GM10248 (cell line): ENCODE data around the gene FOXD2.
A peak's percentile ranks its signal among the peaks of the same experiment; 100 is the strongest.

Experiments
- CTCF ChIA-PET: fragments of 300-600 bp; sonication (Branson Sonifier 250); formaldehyde crosslinking; extraction: SDS; loops from one replicate; lab custom pipeline; 2021; ENCODE audit warnings: antibody characterized with exemption; lab: Yijun Ruan, JAX
- POLR2A ChIA-PET: fragments of 350-650 bp; sonication (Branson Sonifier 250); formaldehyde crosslinking; extraction: SDS; loops from one replicate; lab custom pipeline; 2020; ENCODE audit warnings: antibody characterized with exemption; lab: Yijun Ruan, JAX
- DNase-seq: peaks from one replicate; pipeline ENCODE4 v3.0.0; 2012; ENCODE audit errors: extremely low spot score
- TF ChIP-seq, protein P1 (sequence below): IDR thresholded peaks from 2 replicates; pipeline ENCODE4 v1.5.1; 2012; ENCODE audit warnings: mild to moderate bottlenecking, low read depth; ENCODE audit errors: extremely low read depth, missing control alignments, control extremely low read depth

FOXD2 gene

GRCh38 chr1:47444562-47445465, 7.0 kb downstream of the FOXD2 start:
- no peak for DNase-seq
- CTCF ChIA-PET, result interaction anchor here (0.9 to 1.1 kb wide), 2 partner anchors 8 to 13 kb away, joined by 3 to 4 read pairs; no protein-coding TSS in a partner anchor

GRCh38 chr1:47445823-47446550, 8.1 kb downstream of the FOXD2 start:
- DNase-seq, result no peak
- ChIA-PET POLR2A (no interaction called here), CTCF (interaction anchor here (1.5 to 5.9 kb wide), 2 partner anchors 8 to 14 kb away, joined by 4 to 41 read pairs; partner anchors contain the start of gene FOXD2)
- TF ChIP-seq, protein P1, sequence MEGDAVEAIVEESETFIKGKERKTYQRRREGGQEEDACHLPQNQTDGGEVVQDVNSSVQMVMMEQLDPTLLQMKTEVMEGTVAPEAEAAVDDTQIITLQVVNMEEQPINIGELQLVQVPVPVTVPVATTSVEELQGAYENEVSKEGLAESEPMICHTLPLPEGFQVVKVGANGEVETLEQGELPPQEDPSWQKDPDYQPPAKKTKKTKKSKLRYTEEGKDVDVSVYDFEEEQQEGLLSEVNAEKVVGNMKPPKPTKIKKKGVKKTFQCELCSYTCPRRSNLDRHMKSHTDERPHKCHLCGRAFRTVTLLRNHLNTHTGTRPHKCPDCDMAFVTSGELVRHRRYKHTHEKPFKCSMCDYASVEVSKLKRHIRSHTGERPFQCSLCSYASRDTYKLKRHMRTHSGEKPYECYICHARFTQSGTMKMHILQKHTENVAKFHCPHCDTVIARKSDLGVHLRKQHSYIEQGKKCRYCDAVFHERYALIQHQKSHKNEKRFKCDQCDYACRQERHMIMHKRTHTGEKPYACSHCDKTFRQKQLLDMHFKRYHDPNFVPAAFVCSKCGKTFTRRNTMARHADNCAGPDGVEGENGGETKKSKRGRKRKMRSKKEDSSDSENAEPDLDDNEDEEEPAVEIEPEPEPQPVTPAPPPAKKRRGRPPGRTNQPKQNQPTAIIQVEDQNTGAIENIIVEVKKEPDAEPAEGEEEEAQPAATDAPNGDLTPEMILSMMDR, result no peak

More at GRCh38 chr1:47444562-47445465, 7.0 kb downstream of the FOXD2 start:
- POLR2A ChIA-PET, result no interaction called here
- TF ChIP-seq, protein P1, result no peak

- DNase-seq, result no peak
- ChIA-PET CTCF (interaction anchor here (0.6 to 5.9 kb wide), 12 partner anchors 11 to 277 kb away, joined by 3 to 41 read pairs (median 4); partner anchors contain the start of gene FOXD2), POLR2A (no interaction called here)
- TF ChIP-seq, protein P1, result no peak
Observed at GRCh38 chr1:47448462-47449222, 10.8 kb downstream of the FOXD2 start.

DNA sequence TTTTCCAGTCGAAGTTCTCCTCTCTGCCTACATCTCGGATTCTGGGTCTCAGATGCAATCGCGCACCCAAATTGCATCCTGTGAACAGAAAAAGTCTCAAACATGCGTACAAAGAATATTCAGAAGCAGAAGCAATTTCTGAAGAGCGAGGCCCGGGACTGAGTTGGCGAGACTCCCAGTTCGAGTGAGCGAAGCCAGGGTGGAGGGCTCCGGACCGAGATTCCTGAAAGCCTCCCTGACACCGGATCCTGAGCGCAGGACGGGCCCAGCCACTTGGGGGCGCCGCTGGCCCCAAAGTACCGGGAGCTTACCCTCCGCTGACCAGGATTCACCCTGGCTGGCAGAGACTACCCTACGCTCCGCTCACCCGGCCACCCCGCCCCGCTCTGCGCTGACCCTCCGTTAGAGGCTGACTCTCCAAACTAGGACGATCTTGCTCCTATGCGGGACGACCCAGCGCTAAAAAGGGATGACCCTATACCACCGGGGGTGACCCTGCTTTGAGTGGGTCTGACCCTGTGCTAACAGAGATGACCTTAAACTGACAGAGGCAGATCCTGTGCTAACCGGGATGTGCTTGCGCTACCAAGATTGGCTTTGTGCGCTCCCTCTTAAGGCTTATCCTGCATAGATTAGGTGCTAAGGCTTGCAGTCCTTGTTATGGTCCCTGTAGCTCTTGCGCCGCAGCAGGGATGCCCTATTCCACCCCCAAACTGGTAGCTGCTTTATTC, 12.1 kb downstream of the FOXD2 start:
- no peak for DNase-seq
- ChIA-PET CTCF (interaction anchor here (0.7 to 5.9 kb wide), 13 partner anchors 8 to 276 kb away, joined by 3 to 41 read pairs (median 4); partner anchors contain the start of gene FOXD2), POLR2A (no interaction called here)
- TF ChIP-seq, protein P1, result peak; percentile 24

- TF ChIP-seq, protein P1, result no peak
- ChIA-PET CTCF (interaction anchor here (1.0 to 5.9 kb wide), 9 partner anchors 9 to 275 kb away, joined by 3 to 41 read pairs (median 5); partner anchors contain the start of gene FOXD2), POLR2A (no interaction called here)
- no peak for DNase-seq
Observed at GRCh38 chr1:47450606-47451005, 12.8 kb downstream of the FOXD2 start.
